Choroid plexus epithelial cell (primary cell): ENCODE data around the gene FTHL17.

Source experiments
- DNase-seq: peaks from one replicate; pipeline ENCODE4 v3.0.0-alpha.2; 2010; ENCODE audit warnings: low read depth
- H3K4me3 ChIP-seq: 2 replicates; pipeline ENCODE4 v1.5.1; 2011; ENCODE audit warnings: low read depth, mild to moderate bottlenecking, control low read depth, low read length, moderate library complexity
- TF ChIP-seq, protein P1 (sequence below): conservative IDR thresholded peaks from 2 replicates; pipeline ENCODE4 v1.5.1; 2011; ENCODE audit warnings: low read depth, mild to moderate bottlenecking, control low read depth, inconsistent platforms, low read length, moderate library complexity

FTHL17 gene

DNA sequence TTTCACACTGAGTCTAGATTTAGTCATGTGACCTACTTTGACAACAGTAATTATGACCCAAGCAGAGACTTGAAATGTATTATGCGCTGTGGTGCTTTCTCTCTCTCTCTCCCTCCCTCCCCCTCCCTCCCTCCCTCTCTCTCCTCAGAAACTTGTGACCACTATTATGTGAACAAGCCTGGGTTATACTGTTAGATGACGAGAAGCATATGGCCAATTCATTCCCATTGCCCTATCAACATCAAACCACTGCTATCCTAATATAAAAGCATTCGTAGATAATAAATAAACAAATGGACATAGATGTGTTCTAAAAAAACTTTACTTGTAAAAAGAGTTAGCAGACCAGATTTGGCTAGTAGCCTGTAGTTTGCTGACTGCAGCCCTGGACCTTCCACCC, 18.2 kb downstream of the FTHL17 start:
- DNase-seq, result no peak
- no peak overlapping the region for H3K4me3 ChIP-seq
- TF ChIP-seq, protein P1, sequence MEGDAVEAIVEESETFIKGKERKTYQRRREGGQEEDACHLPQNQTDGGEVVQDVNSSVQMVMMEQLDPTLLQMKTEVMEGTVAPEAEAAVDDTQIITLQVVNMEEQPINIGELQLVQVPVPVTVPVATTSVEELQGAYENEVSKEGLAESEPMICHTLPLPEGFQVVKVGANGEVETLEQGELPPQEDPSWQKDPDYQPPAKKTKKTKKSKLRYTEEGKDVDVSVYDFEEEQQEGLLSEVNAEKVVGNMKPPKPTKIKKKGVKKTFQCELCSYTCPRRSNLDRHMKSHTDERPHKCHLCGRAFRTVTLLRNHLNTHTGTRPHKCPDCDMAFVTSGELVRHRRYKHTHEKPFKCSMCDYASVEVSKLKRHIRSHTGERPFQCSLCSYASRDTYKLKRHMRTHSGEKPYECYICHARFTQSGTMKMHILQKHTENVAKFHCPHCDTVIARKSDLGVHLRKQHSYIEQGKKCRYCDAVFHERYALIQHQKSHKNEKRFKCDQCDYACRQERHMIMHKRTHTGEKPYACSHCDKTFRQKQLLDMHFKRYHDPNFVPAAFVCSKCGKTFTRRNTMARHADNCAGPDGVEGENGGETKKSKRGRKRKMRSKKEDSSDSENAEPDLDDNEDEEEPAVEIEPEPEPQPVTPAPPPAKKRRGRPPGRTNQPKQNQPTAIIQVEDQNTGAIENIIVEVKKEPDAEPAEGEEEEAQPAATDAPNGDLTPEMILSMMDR, result no peak

DNA sequence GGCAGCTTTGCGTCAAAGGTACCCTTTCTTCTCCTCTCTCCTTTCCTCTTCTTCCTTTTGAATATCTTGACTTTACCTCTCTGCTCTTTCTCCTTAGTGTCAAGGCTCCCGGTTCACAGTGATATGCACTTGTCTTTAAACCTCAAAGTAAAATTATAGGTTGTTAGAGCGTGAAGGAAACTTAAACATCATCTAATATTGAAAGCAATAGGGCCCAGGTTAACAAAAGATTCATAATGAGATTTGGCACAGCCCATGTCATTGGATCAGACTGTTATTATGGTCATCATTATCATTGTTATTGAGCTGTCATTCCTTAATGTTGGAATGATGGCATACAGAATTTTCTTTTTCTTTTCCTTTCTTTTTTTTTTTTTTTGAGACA, 32.5 kb downstream of the FTHL17 start:
- DNase-seq, result no peak
- no peak overlapping the region for H3K4me3 ChIP-seq
- TF ChIP-seq, protein P1, result no peak

DNA sequence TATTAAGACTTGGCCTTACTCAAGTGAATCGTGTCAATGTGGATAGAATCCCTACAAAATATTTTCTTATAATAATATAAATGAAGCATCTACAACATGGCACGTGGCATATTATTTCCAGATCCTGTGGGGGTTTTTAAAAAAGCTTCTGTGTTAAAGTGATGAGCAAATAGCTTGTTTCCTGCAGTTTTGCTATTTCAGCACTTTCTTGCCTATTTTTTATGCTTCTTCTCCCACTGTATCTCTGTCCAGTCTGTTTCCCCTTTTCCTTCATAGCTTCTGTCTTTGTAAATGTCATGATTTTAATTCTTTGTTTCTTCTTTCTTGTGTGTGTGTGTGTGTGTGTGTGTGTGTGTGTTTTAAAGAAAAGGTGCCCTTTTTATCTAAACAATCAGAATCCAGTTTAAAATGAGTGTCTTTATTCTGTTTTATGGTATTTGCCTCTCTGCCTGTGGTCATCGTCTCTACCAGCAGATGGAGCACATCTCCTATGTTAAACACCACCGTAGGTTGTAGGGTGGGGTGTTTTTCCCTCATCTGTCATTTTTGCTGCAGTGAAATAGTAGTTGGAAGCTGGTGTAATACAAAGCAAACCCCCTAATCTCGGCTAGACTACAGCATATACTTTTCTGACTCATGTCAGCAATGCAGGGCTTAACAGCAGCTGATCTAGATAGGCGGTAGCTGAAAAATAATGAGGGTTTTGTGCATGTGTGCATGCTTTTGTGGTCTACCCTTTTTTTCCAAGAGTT, 33.1 kb downstream of the FTHL17 start:
- H3K4me3 ChIP-seq, result no peak overlapping the region
- TF ChIP-seq, protein P1, result peak; percentile 76
- peak; percentile 63 for DNase-seq

DNA sequence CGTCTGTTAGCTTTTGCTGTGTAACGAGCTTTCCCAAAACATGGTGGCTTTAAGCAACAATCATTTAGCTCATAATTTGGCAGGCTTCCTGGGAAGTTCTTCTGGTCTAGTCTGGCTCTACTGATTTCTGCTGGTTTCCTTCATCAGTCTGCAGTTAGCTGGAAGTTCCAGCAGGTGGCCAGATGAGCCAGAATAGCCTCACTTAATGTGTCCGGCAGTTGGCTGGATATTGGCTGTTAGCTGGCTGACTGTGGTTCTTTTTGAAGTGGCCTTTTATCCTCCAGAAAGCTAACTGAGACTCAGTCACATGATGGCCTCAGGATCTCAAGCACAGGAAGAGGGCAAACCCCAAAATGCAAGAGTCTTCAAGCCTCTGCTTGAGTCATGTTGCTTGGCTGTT, 34.9 kb downstream of the FTHL17 start:
- TF ChIP-seq, protein P1, result peak; percentile 80
- H3K4me3 ChIP-seq, result no peak overlapping the region
- DNase-seq, result peak; percentile 68

DNA sequence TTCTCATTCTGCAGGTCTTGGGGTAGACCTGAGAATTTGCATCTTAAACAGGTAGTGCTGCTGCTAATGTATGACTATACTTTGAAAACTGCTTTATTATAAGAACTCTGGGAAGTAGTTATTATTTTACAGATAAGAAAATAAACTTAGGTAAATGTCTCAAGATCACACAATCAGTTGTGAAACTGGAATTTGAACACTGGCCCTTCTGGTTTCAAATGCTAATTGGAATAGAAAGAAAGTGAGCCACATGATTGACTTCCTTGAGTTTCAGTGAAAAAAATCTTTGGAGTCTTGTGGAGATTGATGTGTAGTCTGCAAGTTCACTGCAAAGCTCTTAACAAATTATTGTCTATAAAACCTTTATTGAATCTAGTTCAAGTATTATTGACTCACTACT, 44.5 kb downstream of the FTHL17 start:
- TF ChIP-seq, protein P1, result no peak
- H3K4me3 ChIP-seq, result no peak overlapping the region
- no peak for DNase-seq

DNA sequence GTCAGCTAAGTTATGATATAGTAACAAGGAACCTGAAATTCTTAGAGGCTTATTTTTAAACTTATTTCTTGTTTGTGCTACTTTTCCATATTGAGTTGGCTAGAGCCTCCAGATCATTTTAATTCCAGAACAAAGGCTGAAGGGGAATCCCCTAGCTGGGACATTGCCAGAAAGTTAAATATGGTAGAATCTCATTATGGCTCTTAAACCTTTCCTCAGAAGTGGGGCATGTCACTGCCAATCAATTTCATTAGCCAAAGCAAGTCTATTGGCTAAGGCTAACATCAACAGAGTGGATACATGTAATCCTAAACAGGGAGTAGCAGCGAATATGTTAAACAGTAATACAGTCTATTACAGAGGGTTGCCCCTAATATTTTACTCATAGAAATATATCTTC, 47.0 kb downstream of the FTHL17 start:
- no peak overlapping the region for H3K4me3 ChIP-seq
- no peak for DNase-seq
- TF ChIP-seq, protein P1, result no peak

DNA sequence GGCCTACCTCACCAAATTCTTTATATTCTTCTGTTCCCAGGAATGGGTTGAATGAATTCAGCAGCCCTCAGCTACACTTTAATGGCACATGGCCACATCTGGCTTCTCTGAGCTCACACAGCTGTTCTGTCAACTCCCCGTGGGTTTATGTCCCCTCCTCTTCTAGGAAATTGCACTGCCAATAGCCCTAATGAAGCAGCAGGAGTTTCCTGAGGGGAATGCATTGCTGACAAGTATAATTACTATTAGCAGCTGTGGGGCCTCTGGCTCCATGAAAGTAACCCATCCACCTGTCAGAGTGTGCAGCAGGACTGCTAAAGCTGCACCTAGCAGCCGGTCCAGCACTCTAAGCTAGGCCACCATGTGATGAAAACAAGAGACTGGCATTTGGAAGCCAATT, 50.3 kb downstream of the FTHL17 start:
- TF ChIP-seq, protein P1, result no peak
- peak; percentile 2 for DNase-seq
- H3K4me3 ChIP-seq, result no peak overlapping the region
